Globus pallidus (tissue), 1 donor: ENCODE data around the gene FRMD6.

ENCODE experiments used
- DNase-seq: peaks from one replicate; pipeline ENCODE4 v3.0.0-alpha.2; 2015; ENCODE audit warnings: low spot score

The FRMD6 gene

DNA sequence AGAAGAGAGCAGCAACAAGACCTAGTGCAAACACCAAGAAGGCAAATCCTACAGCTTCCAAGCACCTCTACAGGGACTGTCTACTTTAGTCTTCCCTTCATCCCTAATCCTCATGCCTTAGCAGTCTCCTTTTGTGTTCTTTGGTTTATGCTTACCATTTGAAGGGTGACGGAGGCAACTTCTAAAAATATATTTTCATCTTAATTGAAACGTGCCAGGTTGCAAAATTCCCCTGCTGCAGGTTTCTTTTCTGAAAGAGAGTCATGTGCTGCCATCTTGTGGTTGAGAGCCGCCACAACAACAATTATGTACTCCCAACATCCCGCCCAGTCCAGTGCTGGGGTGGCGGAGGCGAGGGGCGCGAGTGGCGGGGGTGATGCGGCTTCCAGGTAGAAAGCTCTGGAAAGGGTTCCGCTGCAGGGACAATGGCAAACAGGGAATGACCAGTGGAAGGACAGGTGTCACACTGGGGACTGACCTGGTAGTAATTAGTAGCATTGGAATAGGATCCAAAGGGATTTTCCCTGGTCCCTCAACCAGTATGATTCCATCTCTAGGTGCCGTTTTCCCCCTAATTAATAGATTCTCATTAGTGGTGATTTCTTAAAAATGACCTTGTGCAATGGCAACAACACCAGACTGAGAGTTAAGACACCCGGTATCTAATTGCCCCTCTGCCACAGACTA is 128.4 kb downstream of the FRMD6 start:
- DNase-seq = peak; percentile 55
